HL-60 (cell line): ENCODE data around the gene DOCK9.

Source experiments
- DNase-seq, 2 experiments: peaks; one replicate each; pipeline ENCODE4 v3.0.0-alpha.2; 2010 to 2020; ENCODE audit warnings: low read depth in 1 of 2, low spot score in 1 of 2
- H3K27ac ChIP-seq: fragments of 250-450 bp; sonication (Bioruptor Pico); replicated peaks from 2 replicates; pipeline ENCODE4 v1.5.1; 2020; ENCODE audit warnings: mild to moderate bottlenecking, moderate library complexity
- H3K27me3 ChIP-seq: fragments of 250-450 bp; sonication (Bioruptor Pico); 2 replicates; pipeline ENCODE4 v1.5.1; 2021; ENCODE audit warnings: mild to moderate bottlenecking, moderate library complexity; ENCODE audit not compliant: insufficient read depth, poor library complexity, severe bottlenecking
- H3K4me3 ChIP-seq: replicated peaks from 2 replicates; pipeline ENCODE4 v1.5.1; 2011; ENCODE audit warnings: mild to moderate bottlenecking, control low read depth, low read length; ENCODE audit not compliant: insufficient read depth
- GABPA ChIP-seq: IDR thresholded peaks from 2 replicates; pipeline ENCODE4 v1.6.1; 2012; ENCODE audit warnings: low read depth
- POLR2AphosphoS5 ChIP-seq: IDR thresholded peaks from 2 replicates; pipeline ENCODE4 v1.6.1; 2012; ENCODE audit warnings: low read depth
- SPI1 ChIP-seq: IDR thresholded peaks from 2 replicates; pipeline ENCODE4 v1.6.1; 2012; ENCODE audit warnings: low read depth, mild to moderate bottlenecking, borderline replicate concordance
- TF ChIP-seq, protein P1 (sequence below): IDR thresholded peaks from one replicate; pipeline ENCODE4 v1.5.1; 2011; ENCODE audit warnings: low read length, control low read depth, inconsistent platforms; ENCODE audit not compliant: insufficient read depth
- TF ChIP-seq, protein P2 (sequence below): IDR thresholded peaks from 2 replicates; pipeline ENCODE4 v1.6.1; 2012; ENCODE audit warnings: low read depth; ENCODE audit not compliant: insufficient replicate concordance

The DOCK9 gene

DNA sequence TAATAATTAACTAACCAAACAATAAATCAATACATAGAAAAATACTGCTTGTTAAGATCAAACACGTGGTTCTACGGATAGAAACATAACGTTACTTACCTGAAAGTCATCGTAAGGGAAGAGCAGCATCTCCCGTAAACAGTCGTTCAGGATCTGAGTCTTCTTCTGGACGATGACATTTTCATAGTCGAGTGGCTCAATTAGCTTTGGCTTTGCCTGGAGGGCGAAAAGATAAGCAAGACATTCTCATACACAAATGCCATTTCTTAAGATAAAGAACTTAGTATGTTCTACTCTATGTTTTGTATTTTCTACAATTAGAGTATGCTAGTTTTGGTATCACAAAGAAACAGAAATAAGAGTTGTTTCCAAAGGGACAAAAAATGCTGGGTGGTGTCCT, 22.5 kb downstream of the DOCK9 start:
- TF ChIP-seq, protein P1, sequence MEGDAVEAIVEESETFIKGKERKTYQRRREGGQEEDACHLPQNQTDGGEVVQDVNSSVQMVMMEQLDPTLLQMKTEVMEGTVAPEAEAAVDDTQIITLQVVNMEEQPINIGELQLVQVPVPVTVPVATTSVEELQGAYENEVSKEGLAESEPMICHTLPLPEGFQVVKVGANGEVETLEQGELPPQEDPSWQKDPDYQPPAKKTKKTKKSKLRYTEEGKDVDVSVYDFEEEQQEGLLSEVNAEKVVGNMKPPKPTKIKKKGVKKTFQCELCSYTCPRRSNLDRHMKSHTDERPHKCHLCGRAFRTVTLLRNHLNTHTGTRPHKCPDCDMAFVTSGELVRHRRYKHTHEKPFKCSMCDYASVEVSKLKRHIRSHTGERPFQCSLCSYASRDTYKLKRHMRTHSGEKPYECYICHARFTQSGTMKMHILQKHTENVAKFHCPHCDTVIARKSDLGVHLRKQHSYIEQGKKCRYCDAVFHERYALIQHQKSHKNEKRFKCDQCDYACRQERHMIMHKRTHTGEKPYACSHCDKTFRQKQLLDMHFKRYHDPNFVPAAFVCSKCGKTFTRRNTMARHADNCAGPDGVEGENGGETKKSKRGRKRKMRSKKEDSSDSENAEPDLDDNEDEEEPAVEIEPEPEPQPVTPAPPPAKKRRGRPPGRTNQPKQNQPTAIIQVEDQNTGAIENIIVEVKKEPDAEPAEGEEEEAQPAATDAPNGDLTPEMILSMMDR = no peak
- no peak for TF ChIP-seq GABPA
- no peak for TF ChIP-seq SPI1
- TF ChIP-seq, protein P2, sequence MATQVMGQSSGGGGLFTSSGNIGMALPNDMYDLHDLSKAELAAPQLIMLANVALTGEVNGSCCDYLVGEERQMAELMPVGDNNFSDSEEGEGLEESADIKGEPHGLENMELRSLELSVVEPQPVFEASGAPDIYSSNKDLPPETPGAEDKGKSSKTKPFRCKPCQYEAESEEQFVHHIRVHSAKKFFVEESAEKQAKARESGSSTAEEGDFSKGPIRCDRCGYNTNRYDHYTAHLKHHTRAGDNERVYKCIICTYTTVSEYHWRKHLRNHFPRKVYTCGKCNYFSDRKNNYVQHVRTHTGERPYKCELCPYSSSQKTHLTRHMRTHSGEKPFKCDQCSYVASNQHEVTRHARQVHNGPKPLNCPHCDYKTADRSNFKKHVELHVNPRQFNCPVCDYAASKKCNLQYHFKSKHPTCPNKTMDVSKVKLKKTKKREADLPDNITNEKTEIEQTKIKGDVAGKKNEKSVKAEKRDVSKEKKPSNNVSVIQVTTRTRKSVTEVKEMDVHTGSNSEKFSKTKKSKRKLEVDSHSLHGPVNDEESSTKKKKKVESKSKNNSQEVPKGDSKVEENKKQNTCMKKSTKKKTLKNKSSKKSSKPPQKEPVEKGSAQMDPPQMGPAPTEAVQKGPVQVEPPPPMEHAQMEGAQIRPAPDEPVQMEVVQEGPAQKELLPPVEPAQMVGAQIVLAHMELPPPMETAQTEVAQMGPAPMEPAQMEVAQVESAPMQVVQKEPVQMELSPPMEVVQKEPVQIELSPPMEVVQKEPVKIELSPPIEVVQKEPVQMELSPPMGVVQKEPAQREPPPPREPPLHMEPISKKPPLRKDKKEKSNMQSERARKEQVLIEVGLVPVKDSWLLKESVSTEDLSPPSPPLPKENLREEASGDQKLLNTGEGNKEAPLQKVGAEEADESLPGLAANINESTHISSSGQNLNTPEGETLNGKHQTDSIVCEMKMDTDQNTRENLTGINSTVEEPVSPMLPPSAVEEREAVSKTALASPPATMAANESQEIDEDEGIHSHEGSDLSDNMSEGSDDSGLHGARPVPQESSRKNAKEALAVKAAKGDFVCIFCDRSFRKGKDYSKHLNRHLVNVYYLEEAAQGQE = no peak
- TF ChIP-seq POLR2AphosphoS5 = no peak
- Histone ChIP-seq H3K27me3 (peaks cover 11% of the 10 kb centered on the region), H3K27ac (no peak overlapping the region), H3K4me3 (no peak overlapping the region)
- DNase-seq = no peak

DNA sequence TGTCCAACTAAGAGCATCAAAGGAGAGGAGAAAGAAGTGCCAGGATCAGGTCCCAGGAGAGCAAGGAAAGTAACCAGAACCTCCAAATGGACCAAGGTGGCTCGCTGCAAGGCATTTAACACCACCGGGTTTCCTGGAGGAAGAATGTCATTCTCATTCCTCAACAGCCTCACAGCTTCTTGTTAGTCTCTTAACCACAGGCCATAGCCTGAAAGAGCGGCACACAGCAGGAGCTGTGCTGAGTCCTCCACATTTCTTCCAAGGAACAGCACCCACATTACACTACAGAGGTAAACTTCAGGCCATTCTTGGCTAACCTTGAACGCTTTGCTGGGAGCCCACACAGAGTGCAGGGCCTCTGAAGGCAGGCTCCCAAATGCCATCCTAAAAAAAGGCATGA, 23.6 kb downstream of the DOCK9 start:
- TF ChIP-seq, protein P2 = no peak
- TF ChIP-seq SPI1 (no peak), GABPA (no peak), POLR2AphosphoS5 (no peak)
- TF ChIP-seq, protein P1 = no peak
- DNase-seq = no peak

DNA sequence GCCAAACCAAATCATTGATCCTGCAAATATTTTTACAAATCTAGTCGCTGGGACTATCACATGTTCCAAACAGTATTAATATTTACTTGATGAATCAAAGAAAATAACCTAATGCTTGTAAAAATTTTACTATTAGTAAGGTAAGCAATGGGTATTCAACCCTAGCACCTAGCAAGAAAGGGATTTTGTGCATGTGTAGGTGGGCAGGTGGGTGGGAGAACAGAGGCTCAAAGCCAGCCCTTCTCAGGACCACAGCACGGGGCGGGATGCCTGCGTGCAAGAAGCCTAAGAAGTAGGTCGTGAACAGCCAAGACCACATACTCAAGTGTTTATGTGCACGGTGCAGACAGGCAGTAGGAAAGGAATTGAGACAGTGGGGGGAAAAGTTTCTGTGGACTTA, 26.6 kb downstream of the DOCK9 start:
- DNase-seq = no peak
- Histone ChIP-seq H3K27ac (no peak overlapping the region), H3K4me3 (no peak overlapping the region), H3K27me3 (peaks cover 26% of the 10 kb centered on the region)
- TF ChIP-seq POLR2AphosphoS5 = no peak
- no peak for TF ChIP-seq GABPA
- TF ChIP-seq, protein P1 = no peak
- TF ChIP-seq, protein P2 = no peak
- no peak for TF ChIP-seq SPI1

More for the DNA sequence above, 23.6 kb downstream of the DOCK9 start:
- Histone ChIP-seq H3K27me3 (peaks cover 13% of the 10 kb centered on the region), H3K27ac (no peak overlapping the region), H3K4me3 (no peak overlapping the region)
